HCT116 (cell line): ENCODE measurements around the gene CCDC57. TPM values are rescaled to one million over a fixed set of nuclear protein-coding genes. Genes with fewer than 3 reads are reported as not detected.

ENCODE experiments used
- ATAC-seq: fragments of 200-7000 bp; cut with Tn5 transposase; 2 replicates; pipeline ENCODE4 v1.9.1; 2020; ENCODE audit warnings: mild to moderate bottlenecking, moderate library complexity
- BruUV-seq: library from RNA; stranded (reverse); fragments of 400-500 nt; replicated peaks from 2 replicates; lab custom pipeline; 2021; lab: Mats Ljungman, UMichigan
- CTCF ChIA-PET: fragments of 300-600 bp; sonication (Branson Sonifier 250); formaldehyde crosslinking; loops from one replicate; lab custom pipeline; 2021; ENCODE audit warnings: antibody characterized with exemption; lab: Charles Lee
- POLR2A ChIA-PET: fragments of 300-600, 350-600 bp; sonication (Branson Sonifier 250); formaldehyde crosslinking; loops from one replicate; lab custom pipeline; 2021; ENCODE audit warnings: antibody characterized with exemption; lab: Charles Lee
- RAD21 ChIA-PET, 2 experiments: fragments of 300-600 bp; sonication (Branson Sonifier 250); formaldehyde crosslinking; loops; one replicate each; lab custom pipeline; 2023; ENCODE audit warnings: low total read pairs in 2 of 2; ENCODE audit not compliant: uncharacterized antibody in 2 of 2, unreplicated experiment in 2 of 2, low non-redundant PET in 1 of 2; lab: Charles Lee
- DNase-seq: peaks from one replicate; pipeline ENCODE4 v3.0.0-alpha.2; 2010; ENCODE audit warnings: low read depth, low spot score
- H2AFZ ChIP-seq: fragments of 200-600 bp; shearing (Covaris generic), sonication (generic); 2 replicates; pipeline ENCODE4 v1.6.1; 2017; ENCODE audit warnings: low read depth, mixed run types, mixed read lengths, antibody characterized with exemption, low read length; ENCODE audit not compliant: poor library complexity, severe bottlenecking
- H3K27ac ChIP-seq: 2 replicates; pipeline ENCODE4 v1.5.1; 2012; ENCODE audit warnings: low read depth, low read length
- H3K27me3 ChIP-seq: fragments of 200-600 bp; sonication (generic); 2 replicates; pipeline ENCODE4 v1.6.1; 2016; ENCODE audit warnings: mixed run types, low read length, mixed read lengths; ENCODE audit not compliant: insufficient read depth
- H3K36me3 ChIP-seq, 2 experiments: fragments of 200-500 bp in 1 of 2; fragments of 200-600 bp in 1 of 2; sonication (Bioruptor generic) in 1 of 2; sonication (generic) in 1 of 2; 2 replicates each; pipeline versions ENCODE4 v1.5.1 to v1.6.1; 2014 to 2016; ENCODE audit warnings: low read length in 2 of 2, inconsistent platforms in 1 of 2, mixed read lengths in 1 of 2, mixed run types in 1 of 2; ENCODE audit not compliant: insufficient read depth in 2 of 2, control insufficient read depth in 1 of 2
- H3K4me1 ChIP-seq, 2 experiments: fragments of 200-600 bp in 1 of 2; sonication (generic) in 1 of 2; 2 replicates each; pipeline versions ENCODE4 v1.5.1 to v1.6.1; 2012 to 2017; ENCODE audit warnings: low read length in 2 of 2, inconsistent platforms in 1 of 2, mild to moderate bottlenecking in 1 of 2, mixed read lengths in 1 of 2, mixed run types in 1 of 2, moderate library complexity in 1 of 2; ENCODE audit not compliant: insufficient read depth in 2 of 2, control insufficient read depth in 1 of 2
- H3K4me2 ChIP-seq: fragments of 200-600 bp; sonication (generic); 2 replicates; pipeline ENCODE4 v1.6.1; 2017; ENCODE audit warnings: mixed run types, low read length, mixed read lengths
- H3K4me3 ChIP-seq, 2 experiments: fragments of 200-600 bp in 1 of 2; sonication (generic) in 1 of 2; replicated peaks in 1 of 2; 2 replicates each; pipeline ENCODE4 v1.5.1; 2011 to 2016; ENCODE audit warnings: low read length in 2 of 2, control low read depth in 1 of 2, low read depth in 1 of 2, mild to moderate bottlenecking in 1 of 2, mixed read lengths in 1 of 2, mixed run types in 1 of 2
- H3K79me2 ChIP-seq: fragments of 200-600 bp; sonication (generic); 2 replicates; pipeline ENCODE4 v1.6.1; 2017; ENCODE audit warnings: mild to moderate bottlenecking, mixed run types, low read length, moderate library complexity, mixed read lengths; ENCODE audit not compliant: insufficient read depth
- H3K9ac ChIP-seq: fragments of 200-600 bp; sonication (generic); 2 replicates; pipeline ENCODE4 v1.6.1; 2016; ENCODE audit warnings: low read length, mixed read lengths
- H3K9me2 ChIP-seq: fragments of 200-600 bp; sonication (generic), shearing (Covaris generic); 2 replicates; pipeline ENCODE4 v1.6.1; 2017; ENCODE audit warnings: mixed run types, mild to moderate bottlenecking, moderate library complexity; ENCODE audit not compliant: insufficient read depth
- H3K9me3 ChIP-seq, 2 experiments: fragments of 200-500 bp in 1 of 2; fragments of 200-600 bp in 1 of 2; sonication (Bioruptor generic) in 1 of 2; sonication (generic) in 1 of 2; 2 replicates each; pipeline ENCODE4 v1.6.1; 2014 to 2017; ENCODE audit warnings: low read length in 2 of 2, mixed read lengths in 2 of 2, inconsistent platforms in 1 of 2, low read depth in 1 of 2, mild to moderate bottlenecking in 1 of 2, mixed run types in 1 of 2, moderate library complexity in 1 of 2; ENCODE audit not compliant: control insufficient read depth in 1 of 2, insufficient read depth in 1 of 2
- H4K20me1 ChIP-seq: fragments of 200-600 bp; sonication (generic), shearing (Covaris generic); 2 replicates; pipeline ENCODE4 v1.6.1; 2017; ENCODE audit warnings: mixed run types, mild to moderate bottlenecking, moderate library complexity; ENCODE audit not compliant: insufficient read depth
- ATF3 ChIP-seq: IDR thresholded peaks from 2 replicates; pipeline ENCODE4 v1.6.1; 2012
- CBX3 ChIP-seq: IDR thresholded peaks from 2 replicates; pipeline ENCODE4 v1.6.1; 2012; ENCODE audit warnings: low read depth
- CEBPB ChIP-seq: IDR thresholded peaks from 2 replicates; pipeline ENCODE4 v1.6.1; 2012; ENCODE audit warnings: low read depth
- CTCF ChIP-seq, 3 experiments: fragments of 200-600 bp in 1 of 3; sonication (generic) in 1 of 3; IDR thresholded peaks in 2 of 3; conservative IDR thresholded peaks in 1 of 3; 2 replicates each; pipeline ENCODE4 v1.5.1; 2012 to 2017; ENCODE audit warnings: low read depth in 2 of 3, low read length in 2 of 3, antibody characterized with exemption in 1 of 3, borderline replicate concordance in 1 of 3, control low read depth in 1 of 3, mild to moderate bottlenecking in 1 of 3, mixed read lengths in 1 of 3, mixed run types in 1 of 3, moderate library complexity in 1 of 3; ENCODE audit not compliant: insufficient read depth in 1 of 3
- ELF1 ChIP-seq: IDR thresholded peaks from 2 replicates; pipeline ENCODE4 v1.6.1; 2012; ENCODE audit warnings: low read depth, borderline replicate concordance
- EZH2 ChIP-seq: fragments of 200-600 bp; sonication (generic); IDR thresholded peaks from 2 replicates; pipeline ENCODE4 v1.6.1; 2017; ENCODE audit warnings: antibody characterized with exemption, mixed run types
- FOSL1 ChIP-seq: IDR thresholded peaks from 2 replicates; pipeline ENCODE4 v1.6.1; 2012; ENCODE audit warnings: low read depth
- MAX ChIP-seq: IDR thresholded peaks from 2 replicates; pipeline ENCODE4 v1.6.1; 2012
- POLR2AphosphoS5 ChIP-seq: IDR thresholded peaks from 2 replicates; pipeline ENCODE4 v1.6.1; 2011; ENCODE audit warnings: mild to moderate bottlenecking, low read depth, low read length, moderate library complexity
- RAD21 ChIP-seq: IDR thresholded peaks from 2 replicates; pipeline ENCODE4 v1.6.1; 2012; ENCODE audit warnings: low read depth, mild to moderate bottlenecking
- REST ChIP-seq: IDR thresholded peaks from 2 replicates; pipeline ENCODE4 v1.6.1; 2012; ENCODE audit warnings: low read depth
- SIN3A ChIP-seq: IDR thresholded peaks from 2 replicates; pipeline ENCODE4 v1.6.1; 2012; ENCODE audit warnings: low read depth
- SP1 ChIP-seq: IDR thresholded peaks from 2 replicates; pipeline ENCODE4 v1.6.1; 2012; ENCODE audit warnings: low read depth
- SRF ChIP-seq: IDR thresholded peaks from 2 replicates; pipeline ENCODE4 v1.6.1; 2012; ENCODE audit warnings: low read depth
- TCF7L2 ChIP-seq: IDR thresholded peaks from 2 replicates; pipeline ENCODE4 v1.7.0; 2011; ENCODE audit warnings: borderline replicate concordance, inconsistent platforms; ENCODE audit not compliant: insufficient read depth, insufficient read length; ENCODE audit errors: extremely low read depth
- ZBTB33 ChIP-seq: IDR thresholded peaks from 2 replicates; pipeline ENCODE4 v1.6.1; 2011; ENCODE audit warnings: mild to moderate bottlenecking, low read length, moderate library complexity; ENCODE audit not compliant: insufficient replicate concordance; ENCODE audit errors: extremely low read depth
- ZFX ChIP-seq: fragments of 450-650 bp; IDR thresholded peaks from 2 replicates; pipeline ENCODE4 v1.6.1; 2017
- ZNF274 ChIP-seq: fragments of 200-500 bp; sonication (Bioruptor generic); IDR thresholded peaks from 2 replicates; pipeline ENCODE4 v1.6.1; 2014; ENCODE audit warnings: mild to moderate bottlenecking, low read depth, low read length, inconsistent platforms
- intact Hi-C: fragments of 100-400 bp; cut with micrococcal nuclease; formaldehyde crosslinking; loops from 2 replicates; pipeline ENCODE4 v1.10.0; 2022
- total RNA-seq: library from RNA; stranded (reverse); gene quantifications from one replicate; pipeline ENCODE4 v1.2.1, GENCODE V29; 2021; ENCODE audit not compliant: unreplicated experiment

CCDC57 gene
- total RNA-seq, 1 experiment from 2014 or later: 143 TPM

- DNase-seq (no peak), ATAC-seq (no peak)
- no peak overlapping the region for H3K9ac ChIP-seq
- H3K4me3 ChIP-seq: no peak overlapping the region
- H3K4me1 ChIP-seq: peaks cover 27 to 40% of the 10 kb centered on the region in 2 experiments
- H4K20me1 ChIP-seq: no peaks in the 10 kb centered on the region
- no peaks in the 10 kb centered on the region for H3K9me2 ChIP-seq
- peaks cover 11% of the 10 kb centered on the region; the same call in 1 of the 2 replicates for H3K79me2 ChIP-seq
- no TSS peak for BruUV-seq
- TF ChIP-seq CEBPB (no peak), ZNF274 (no peak), CTCF (IDR thresholded peaks at IDR 0.05 in 2 of 3, conservative IDR thresholded peaks at IDR 0.05 in 1 of 3; ENCODE audit: borderline replicate concordance in 1 of 3, insufficient read depth in 1 of 3, low read depth in 2 of 3, low read length in 2 of 3) (no peak), POLR2AphosphoS5 (no peak), ZFX (no peak), CBX3 (no peak), EZH2 (no peak), SP1 (no peak), ATF3 (no peak), ELF1 (no peak), REST (no peak), ZBTB33 (no peak), RAD21 (no peak), TCF7L2 (no peak), FOSL1 (no peak), MAX (no peak), SRF (no peak), SIN3A (no peak)
- H3K4me2 ChIP-seq: no peak overlapping the region
- no peak overlapping the region for H3K27ac ChIP-seq
- no peaks in the 10 kb centered on the region for H3K27me3 ChIP-seq
- POLR2A ChIA-PET: no interaction called here
- peaks cover 2 to 5% of the 10 kb centered on the region in 2 experiments; a peak in 2 of 4 replicates for H3K36me3 ChIP-seq
- intact Hi-C loops: loop anchor here (5.0 kb wide), 1 partner anchor 33 kb away; no protein-coding TSS in a partner anchor
- CTCF ChIA-PET: no interaction called here
- H2AFZ ChIP-seq: no peak overlapping the region
- no peaks in the 10 kb centered on the region for H3K9me3 ChIP-seq
- RAD21 ChIA-PET: no interaction called here
These were observed 103.6 kb downstream of the CCDC57 start for GRCh38 chr17:82108961-82109475.
